Left lung (tissue), 10 donors: ENCODE results near the gene TRIL. TPM values are rescaled to one million over a fixed set of nuclear protein-coding genes. Genes with fewer than 3 reads are reported as not detected.

Experiments used
- ATAC-seq: fragments of 200-7000 bp; cut with Tn5 transposase; one replicate; pipeline ENCODE4 v1.9.1; 2020; ENCODE audit warnings: moderate library complexity
- DNase-seq, 4 donors: peaks; one replicate each; pipeline ENCODE4 v3.0.0-alpha.2; 2013 to 2020
- H3K27ac ChIP-seq, 2 donors: fragments of 200-600 bp; sonication (generic) in 1 of 2; one replicate each; pipeline versions ENCODE4 v1.5.0 to v1.8.0; 2020 to 2021
- H3K27me3 ChIP-seq, 2 donors: fragments of 200-600 bp; sonication (generic) in 1 of 2; one replicate each; pipeline versions ENCODE4 v1.5.0 to v1.8.0; 2020 to 2021
- H3K36me3 ChIP-seq, 2 donors: fragments of 200-600 bp; sonication (generic) in 1 of 2; one replicate each; pipeline versions ENCODE4 v1.5.0 to v1.8.0; 2020 to 2021
- H3K4me1 ChIP-seq, 2 donors: fragments of 200-600 bp; one replicate each; pipeline ENCODE4 v1.8.0; 2021
- H3K4me3 ChIP-seq, 2 donors: fragments of 200-600 bp; sonication (generic) in 1 of 2; one replicate each; pipeline versions ENCODE4 v1.5.0 to v1.8.0; 2020 to 2021; ENCODE audit warnings: mild to moderate bottlenecking in 1 of 2
- H3K9me3 ChIP-seq, 2 donors: fragments of 200-600 bp; sonication (generic) in 1 of 2; one replicate each; pipeline versions ENCODE4 v1.5.0 to v1.8.0; 2020 to 2021
- CTCF ChIP-seq, 2 donors: fragments of 200-600 bp; sonication (generic) in 1 of 2; IDR thresholded peaks; one replicate each; pipeline versions ENCODE4 v1.5.0 to v1.8.0; 2021; ENCODE audit warnings: antibody characterized with exemption in 2 of 2
- intact Hi-C, 2 donors: fragments of 100-400 bp; cut with DNase I; formaldehyde crosslinking; loops; one replicate each; pipeline versions ENCODE4 v1.11.2 to v1.14.2; 2022
- polyA plus RNA-seq, 6 donors: library from polyadenylated mRNA; unstranded; fragments of 120-200 nt; gene quantifications; one replicate each; pipeline ENCODE4 v1.2.1, GENCODE V29; 2013; ENCODE audit not compliant: insufficient read length in 6 of 6
- total RNA-seq, 2 donors: library from RNA; stranded (reverse); fragmentation: NEBNext Ultra II Directional; extraction: Animal tissue kit (Norgen Biotek cat#: 25700); gene quantifications; one replicate each; pipeline ENCODE4 v1.2.1, GENCODE V29; 2021
- donor health status: DM: no; HTN: yes; CAD: no.
- donor health status: DM: no; HTN: no; CAD: no.

TRIL gene
- total and polyA plus RNA-seq, 8 donors: 2.9 to 58.2 (median 48.7) TPM

DNA sequence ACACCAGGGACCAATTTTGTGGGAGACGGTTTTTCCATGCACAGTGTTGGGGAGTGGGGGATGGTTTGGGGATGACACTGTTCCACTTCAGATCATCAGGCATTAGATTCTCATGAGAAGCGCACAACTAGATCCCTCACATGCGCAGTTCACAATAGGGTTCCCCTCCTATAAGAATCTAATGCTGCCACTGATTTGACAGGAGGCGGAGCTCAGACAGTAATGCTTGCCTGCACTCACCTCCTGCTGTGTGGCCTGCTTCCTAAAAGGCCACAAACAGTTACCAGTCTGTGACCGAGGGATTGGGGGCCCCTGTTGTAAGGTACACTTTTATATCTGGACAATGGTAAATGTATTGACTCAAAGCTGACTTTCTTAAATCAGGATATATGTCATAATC is 45.6 kb upstream of the TRIL start:
- no peak for ATAC-seq
- no peak overlapping the region for H3K4me3 ChIP-seq

GRCh38 chr7:29000717-29001076 is 42.6 kb upstream of the TRIL start:
- no peaks in the 10 kb centered on the region for H3K27me3 ChIP-seq
- no peak overlapping the region for H3K27ac ChIP-seq
- no peaks in the 10 kb centered on the region for H3K9me3 ChIP-seq
- no peak for ATAC-seq
- intact Hi-C loops: no loop called here
- no peak for DNase-seq
- H3K4me3 ChIP-seq: no peak overlapping the region
- H3K36me3 ChIP-seq: no peaks in the 10 kb centered on the region
- no peaks in the 10 kb centered on the region for H3K4me1 ChIP-seq
- TF ChIP-seq CTCF (IDR thresholded peaks at IDR 0.05): no peak

More for the DNA sequence above, 45.6 kb upstream of the TRIL start:
- no peak for TF ChIP-seq CTCF (IDR thresholded peaks at IDR 0.05)
- Histone ChIP-seq H3K36me3 (no peaks in the 10 kb centered on the region), H3K4me1 (no peaks in the 10 kb centered on the region), H3K27ac (no peak overlapping the region), H3K27me3 (no peaks in the 10 kb centered on the region), H3K9me3 (no peaks in the 10 kb centered on the region)
- intact Hi-C loops: no loop called here
- no peak for DNase-seq

DNA sequence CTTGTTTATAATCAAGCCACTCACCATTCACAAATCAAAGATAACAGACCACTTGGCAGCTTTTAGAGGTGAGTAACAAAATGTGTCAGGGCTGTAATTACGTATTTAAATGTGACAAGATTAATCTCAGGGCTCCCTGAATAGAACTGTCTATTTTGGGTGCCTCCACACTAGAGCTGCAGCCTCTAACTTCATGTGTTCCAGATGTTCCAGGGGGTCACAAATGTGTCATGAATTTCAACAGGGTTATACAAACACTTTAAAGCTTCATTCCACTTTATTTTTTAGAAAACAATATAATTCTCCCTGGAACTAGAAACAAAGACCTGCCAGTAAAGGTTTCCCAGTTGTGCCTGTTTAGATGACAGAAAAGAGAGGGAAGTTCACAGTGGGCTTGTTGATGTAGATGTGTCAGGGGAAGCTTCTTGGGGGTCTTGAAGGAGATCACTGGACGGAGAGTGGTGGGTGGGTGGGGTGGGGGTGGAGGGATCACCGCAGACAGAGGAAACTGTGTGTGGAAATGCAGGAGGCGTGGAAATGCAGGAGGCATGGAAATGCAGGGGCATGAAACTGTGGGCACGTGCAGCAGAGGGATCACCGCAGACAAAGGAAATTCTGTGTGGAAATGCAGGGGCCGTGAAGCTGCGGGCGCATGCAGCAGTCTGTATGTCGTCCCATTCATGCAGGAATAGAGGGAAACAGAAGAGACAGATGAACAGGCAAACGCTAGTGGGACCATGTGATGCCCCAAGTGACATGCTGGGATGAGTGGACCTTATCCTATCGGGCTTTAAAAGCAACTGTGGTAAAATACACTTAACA is 42.0 kb upstream of the TRIL start:
- Histone ChIP-seq H3K4me1 (no peaks in the 10 kb centered on the region), H3K36me3 (no peaks in the 10 kb centered on the region), H3K27ac (no peak overlapping the region), H3K4me3 (no peak overlapping the region), H3K27me3 (no peaks in the 10 kb centered on the region), H3K9me3 (no peaks in the 10 kb centered on the region)
- TF ChIP-seq CTCF (IDR thresholded peaks at IDR 0.05): no peak
- intact Hi-C loops: no loop called here
- ATAC-seq: no peak
- no peak for DNase-seq

DNA sequence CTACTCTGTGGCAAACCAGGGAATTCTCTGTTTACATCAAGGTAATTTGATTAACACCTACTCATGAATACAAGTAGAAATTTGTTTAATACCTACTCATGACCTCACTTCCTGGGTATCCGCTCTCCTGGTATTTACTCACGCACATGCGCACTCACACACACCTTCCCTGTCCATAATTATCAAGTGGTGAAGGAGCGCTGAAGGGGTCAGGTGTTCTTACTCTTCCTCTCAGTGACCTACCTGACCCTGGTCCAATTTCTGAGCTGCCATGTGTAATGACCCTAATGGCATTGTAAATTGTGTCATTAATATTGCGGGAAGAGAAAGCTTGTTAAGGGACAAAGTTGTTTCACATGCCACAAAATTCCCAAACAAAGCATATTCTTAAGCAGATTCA is 41.3 kb upstream of the TRIL start:
- no peaks in the 10 kb centered on the region for H3K36me3 ChIP-seq
- H3K27ac ChIP-seq: no peak overlapping the region
- no peaks in the 10 kb centered on the region for H3K27me3 ChIP-seq
- no peak overlapping the region for H3K4me3 ChIP-seq
- DNase-seq: no peak
- no peak for ATAC-seq
- TF ChIP-seq CTCF (IDR thresholded peaks at IDR 0.05): no peak
- no peaks in the 10 kb centered on the region for H3K9me3 ChIP-seq
- intact Hi-C loops: no loop called here
- no peaks in the 10 kb centered on the region for H3K4me1 ChIP-seq

DNA sequence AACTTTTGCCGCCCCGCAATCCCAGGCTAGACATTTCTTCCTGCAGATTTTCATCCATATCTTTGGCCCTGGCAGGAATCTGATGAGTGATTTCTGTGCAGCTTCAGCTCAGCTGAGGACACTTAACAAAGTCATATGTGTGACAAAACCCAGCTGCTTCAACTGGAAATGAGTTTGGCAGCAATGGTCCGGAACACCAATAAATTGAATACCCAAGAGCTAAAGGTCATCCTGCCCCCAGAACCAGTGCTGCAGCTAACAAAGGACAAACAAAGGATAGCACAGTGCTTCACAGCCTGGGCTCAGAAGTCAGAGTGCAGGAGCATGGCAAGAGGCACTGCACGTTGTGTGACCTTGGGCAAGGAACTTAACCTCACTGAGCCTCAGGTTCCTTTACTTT is 40.0 kb upstream of the TRIL start:
- intact Hi-C loops: no loop called here
- no peaks in the 10 kb centered on the region for H3K27me3 ChIP-seq
- H3K9me3 ChIP-seq: no peaks in the 10 kb centered on the region
- H3K4me3 ChIP-seq: no peak overlapping the region
- ATAC-seq: no peak
- no peaks in the 10 kb centered on the region for H3K4me1 ChIP-seq
- no peak overlapping the region for H3K27ac ChIP-seq
- DNase-seq: peak in 1 of 4 donors; percentile 53
- no peaks in the 10 kb centered on the region for H3K36me3 ChIP-seq
- no peak for TF ChIP-seq CTCF (IDR thresholded peaks at IDR 0.05)
